ENCODE measurements around the gene IL15RA.

DNA sequence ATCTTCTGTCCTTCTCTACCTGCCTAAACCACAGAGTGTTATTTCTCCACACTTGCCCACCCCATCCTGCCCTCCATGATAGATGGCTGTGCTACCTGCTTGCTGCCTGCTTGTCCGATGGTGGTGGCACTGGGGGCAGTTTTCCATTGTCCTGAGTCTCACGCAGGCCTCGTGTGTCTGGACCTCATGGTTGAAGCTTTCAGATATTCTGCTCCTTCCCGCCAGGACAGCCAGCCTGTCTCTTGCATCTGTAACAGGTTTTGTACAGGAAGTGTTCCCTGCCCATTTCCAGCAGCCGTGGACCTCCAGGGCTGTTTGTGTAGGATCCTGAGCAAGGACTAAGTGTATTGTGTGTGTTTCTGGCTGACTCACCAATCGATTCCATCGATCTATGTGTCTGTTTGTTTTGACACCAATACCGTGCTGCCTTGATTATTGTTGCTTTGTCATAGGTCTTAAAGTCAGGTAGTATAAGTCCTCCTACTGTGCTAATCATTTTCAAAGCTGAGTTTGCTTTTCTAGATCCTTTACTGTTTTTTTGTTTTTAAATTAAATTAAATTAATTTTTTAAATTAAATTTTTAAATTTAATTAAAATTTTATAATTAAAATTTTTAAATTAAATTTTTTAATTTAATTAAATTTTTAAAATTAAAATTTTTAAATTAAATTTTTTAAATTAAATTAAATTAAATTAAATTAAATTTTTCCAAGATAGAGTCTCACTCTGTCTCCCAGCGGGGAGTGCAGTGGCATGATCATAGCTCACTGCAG is 8.5 kb downstream of the IL15RA start:
- TF ChIP-seq, protein P1, sequence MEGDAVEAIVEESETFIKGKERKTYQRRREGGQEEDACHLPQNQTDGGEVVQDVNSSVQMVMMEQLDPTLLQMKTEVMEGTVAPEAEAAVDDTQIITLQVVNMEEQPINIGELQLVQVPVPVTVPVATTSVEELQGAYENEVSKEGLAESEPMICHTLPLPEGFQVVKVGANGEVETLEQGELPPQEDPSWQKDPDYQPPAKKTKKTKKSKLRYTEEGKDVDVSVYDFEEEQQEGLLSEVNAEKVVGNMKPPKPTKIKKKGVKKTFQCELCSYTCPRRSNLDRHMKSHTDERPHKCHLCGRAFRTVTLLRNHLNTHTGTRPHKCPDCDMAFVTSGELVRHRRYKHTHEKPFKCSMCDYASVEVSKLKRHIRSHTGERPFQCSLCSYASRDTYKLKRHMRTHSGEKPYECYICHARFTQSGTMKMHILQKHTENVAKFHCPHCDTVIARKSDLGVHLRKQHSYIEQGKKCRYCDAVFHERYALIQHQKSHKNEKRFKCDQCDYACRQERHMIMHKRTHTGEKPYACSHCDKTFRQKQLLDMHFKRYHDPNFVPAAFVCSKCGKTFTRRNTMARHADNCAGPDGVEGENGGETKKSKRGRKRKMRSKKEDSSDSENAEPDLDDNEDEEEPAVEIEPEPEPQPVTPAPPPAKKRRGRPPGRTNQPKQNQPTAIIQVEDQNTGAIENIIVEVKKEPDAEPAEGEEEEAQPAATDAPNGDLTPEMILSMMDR (IDR thresholded peaks at IDR 0.05): no peak
- TF ChIP-seq POLR2A (IDR thresholded peaks at IDR 0.05; ENCODE audit: low read length): no peak
- TF ChIP-seq BHLHE40 (IDR thresholded peaks at IDR 0.05; ENCODE audit: low read depth, low read length): no peak
- TF ChIP-seq SMC3 (IDR thresholded peaks at IDR 0.05): no peak
- TF ChIP-seq CEBPB (IDR thresholded peaks at IDR 0.05): no peak
- TF ChIP-seq, protein P2, sequence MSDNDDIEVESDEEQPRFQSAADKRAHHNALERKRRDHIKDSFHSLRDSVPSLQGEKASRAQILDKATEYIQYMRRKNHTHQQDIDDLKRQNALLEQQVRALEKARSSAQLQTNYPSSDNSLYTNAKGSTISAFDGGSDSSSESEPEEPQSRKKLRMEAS (IDR thresholded peaks at IDR 0.05): no peak
- no peak for TF ChIP-seq HOXA7 (CRISPR knock-in tag; IDR thresholded peaks at IDR 0.05)
- TF ChIP-seq RFX5 (IDR thresholded peaks at IDR 0.05): no peak
